ENCODE measurements around the gene CYP26A1. TPM values are rescaled to one million over a fixed set of nuclear protein-coding genes. Genes with fewer than 3 reads are reported as not detected.

The CYP26A1 gene
- total RNA-seq, 1 experiment from 2014 or later: 2.2 TPM

- peak overlapping the region; percentile 81 for H2AFZ ChIP-seq
- TF ChIP-seq EZH2 (IDR thresholded peaks at IDR 0.05; ENCODE audit: low read depth): no peak
- TF ChIP-seq CTCF (conservative IDR thresholded peaks at IDR 0.05): no peak
- peaks cover 23% of the 10 kb centered on the region; the same call in 1 of the 2 replicates for H3K4me1 ChIP-seq (replicated peaks; ENCODE audit: insufficient read depth)
- no peaks in the 10 kb centered on the region for H3K36me3 ChIP-seq (ENCODE audit: low read depth)
- peak overlapping the region; percentile 73 for H3K4me3 ChIP-seq
- no peaks in the 10 kb centered on the region for H4K20me1 ChIP-seq (ENCODE audit: insufficient read depth)
- peak overlapping the region; percentile 61 for H3K27ac ChIP-seq
- H3K4me2 ChIP-seq: peak overlapping the region; percentile 92
- H3F3A ChIP-seq (ENCODE audit: insufficient read depth, low read depth): no peaks in the 10 kb centered on the region
- intact Hi-C loops (cut with micrococcal nuclease; ENCODE audit: unreplicated experiment): loop anchor here (5.0 to 10.0 kb wide), 3 partner anchors 65 to 443 kb away; no protein-coding TSS in a partner anchor
- CTCF ChIA-PET: no interaction called here
- H3K79me2 ChIP-seq (ENCODE audit: low read depth): no peaks in the 10 kb centered on the region
- no peak for DNase-seq
- H3K9me3 ChIP-seq (ENCODE audit: insufficient read depth, low read depth): no peaks in the 10 kb centered on the region
- H3K9me2 ChIP-seq (ENCODE audit: insufficient read depth): no peaks in the 10 kb centered on the region
- no peaks in the 10 kb centered on the region for H3K27me3 ChIP-seq (ENCODE audit: insufficient read depth, low read depth)
- POLR2A ChIA-PET (ENCODE audit: unreplicated experiment): interaction anchor here (0.6 kb wide), 1 partner anchor 212 kb away, joined by 3 read pairs; no protein-coding TSS in a partner anchor
- BruUV-seq (replicated peaks): no TSS peak
Observed at GRCh38 chr10:93072225-93072712, 1.4 kb upstream of the CYP26A1 start.

- peaks cover 23% of the 10 kb centered on the region; the same call in 1 of the 2 replicates for H3K4me1 ChIP-seq (replicated peaks; ENCODE audit: insufficient read depth)
- no TSS peak for BruUV-seq (replicated peaks)
- H3K27me3 ChIP-seq (ENCODE audit: insufficient read depth, low read depth): no peaks in the 10 kb centered on the region
- H3K79me2 ChIP-seq (ENCODE audit: low read depth): no peaks in the 10 kb centered on the region
- ChIA-PET CTCF (no interaction called here), POLR2A (ENCODE audit: unreplicated experiment) (interaction anchor here (0.6 kb wide), 3 partner anchors 55 to 261 kb away, joined by 3 to 4 read pairs (median 3); no protein-coding TSS in a partner anchor)
- no peaks in the 10 kb centered on the region for H3F3A ChIP-seq (ENCODE audit: insufficient read depth, low read depth)
- peak overlapping the region; percentile 92 for H3K4me2 ChIP-seq
- H3K9me2 ChIP-seq (ENCODE audit: insufficient read depth): no peaks in the 10 kb centered on the region
- H3K4me3 ChIP-seq: peak overlapping the region; percentile 73
- H3K9me3 ChIP-seq (ENCODE audit: insufficient read depth, low read depth): no peaks in the 10 kb centered on the region
- H2AFZ ChIP-seq: peak overlapping the region; percentile 81
- TF ChIP-seq CTCF (conservative IDR thresholded peaks at IDR 0.05) (no peak), EZH2 (IDR thresholded peaks at IDR 0.05; ENCODE audit: low read depth) (no peak)
- no peaks in the 10 kb centered on the region for H4K20me1 ChIP-seq (ENCODE audit: insufficient read depth)
- H3K27ac ChIP-seq: no peak overlapping the region
- DNase-seq: no peak
- intact Hi-C loops (cut with micrococcal nuclease; ENCODE audit: unreplicated experiment): loop anchor here (5.0 to 10.0 kb wide), 3 partner anchors 66 to 442 kb away; no protein-coding TSS in a partner anchor
- H3K36me3 ChIP-seq (ENCODE audit: low read depth): no peaks in the 10 kb centered on the region
Observed at GRCh38 chr10:93072713-93073538, 767 bp upstream of the CYP26A1 start.

DNA sequence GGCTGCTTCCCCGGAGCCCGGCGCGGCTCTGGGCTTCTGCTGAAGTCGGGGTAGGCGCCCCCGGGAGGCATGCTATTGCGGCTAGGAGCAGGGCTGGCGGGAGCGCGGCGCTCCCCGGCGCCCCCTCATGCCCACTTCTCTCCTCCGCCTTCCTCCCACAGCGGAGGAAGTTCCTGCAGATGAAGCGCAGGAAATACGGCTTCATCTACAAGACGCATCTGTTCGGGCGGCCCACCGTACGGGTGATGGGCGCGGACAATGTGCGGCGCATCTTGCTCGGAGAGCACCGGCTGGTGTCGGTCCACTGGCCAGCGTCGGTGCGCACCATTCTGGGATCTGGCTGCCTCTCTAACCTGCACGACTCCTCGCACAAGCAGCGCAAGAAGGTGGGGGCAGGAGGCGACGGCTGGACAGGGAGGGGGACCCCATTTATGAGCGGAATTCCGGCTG lies 479 bp downstream of the CYP26A1 start:
- intact Hi-C loops (cut with micrococcal nuclease; ENCODE audit: unreplicated experiment): loop anchor here (5.0 to 10.0 kb wide), 3 partner anchors 67 to 441 kb away; no protein-coding TSS in a partner anchor

More for the DNA sequence above, 479 bp downstream of the CYP26A1 start:
- no peak for DNase-seq
- no peaks in the 10 kb centered on the region for H3K9me3 ChIP-seq (ENCODE audit: insufficient read depth, low read depth)
- no peaks in the 10 kb centered on the region for H4K20me1 ChIP-seq (ENCODE audit: insufficient read depth)
- H2AFZ ChIP-seq: peak overlapping the region; percentile 60; the same call in 1 of the 2 replicates
- peaks cover 23% of the 10 kb centered on the region; the same call in 1 of the 2 replicates for H3K4me1 ChIP-seq (replicated peaks; ENCODE audit: insufficient read depth)
- no peak overlapping the region for H3K27ac ChIP-seq
- no peaks in the 10 kb centered on the region for H3K79me2 ChIP-seq (ENCODE audit: low read depth)
- H3K9me2 ChIP-seq (ENCODE audit: insufficient read depth): no peaks in the 10 kb centered on the region
- no peaks in the 10 kb centered on the region for H3K36me3 ChIP-seq (ENCODE audit: low read depth)
- ChIA-PET CTCF (no interaction called here), POLR2A (ENCODE audit: unreplicated experiment) (interaction anchor here (0.6 kb wide), 1 partner anchor 32 kb away, joined by 3 read pairs; no protein-coding TSS in a partner anchor)
- no TSS peak for BruUV-seq (replicated peaks)
- H3F3A ChIP-seq (ENCODE audit: insufficient read depth, low read depth): no peaks in the 10 kb centered on the region
- TF ChIP-seq EZH2 (IDR thresholded peaks at IDR 0.05; ENCODE audit: low read depth) (no peak), CTCF (conservative IDR thresholded peaks at IDR 0.05) (no peak)
- H3K27me3 ChIP-seq (ENCODE audit: insufficient read depth, low read depth): no peaks in the 10 kb centered on the region
- peak overlapping the region; percentile 92 for H3K4me2 ChIP-seq
- H3K4me3 ChIP-seq: peak overlapping the region; percentile 53; the same call in 1 of the 2 replicates
